GM19438 (cell line): Measurements from ENCODE around the gene ESR2.

ENCODE experiments used
- ATAC-seq: cut with Tn5 transposase; IDR thresholded peaks from one replicate; pipeline ENCODE4 v1.9.1; 2021; ENCODE audit warnings: low read depth; ENCODE audit not compliant: unreplicated experiment

ESR2 gene

DNA sequence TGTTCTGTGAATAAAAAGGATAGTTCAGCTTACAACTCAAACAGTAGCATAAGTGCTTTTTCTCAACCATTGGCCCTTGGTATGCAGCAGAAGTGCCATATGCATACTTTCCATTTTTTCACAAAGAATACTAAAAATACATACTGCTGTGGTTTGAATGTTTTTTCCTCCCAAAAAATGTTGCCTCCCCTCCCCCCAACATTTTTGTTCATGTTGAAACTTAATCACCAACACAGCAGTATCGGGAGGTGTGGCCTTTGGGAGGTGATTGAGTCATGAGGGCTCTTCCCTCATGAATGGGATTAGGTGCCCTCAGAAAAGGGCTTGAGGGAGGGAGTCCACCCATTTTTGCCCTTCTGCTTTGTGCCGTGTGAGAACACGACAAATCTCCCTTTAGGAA, 198.6 kb downstream of the ESR2 start:
- ATAC-seq, result no peak

- no peak for ATAC-seq
These were observed 201.2 kb downstream of the ESR2 start for GRCh38 chr14:64092940-64093339.

DNA sequence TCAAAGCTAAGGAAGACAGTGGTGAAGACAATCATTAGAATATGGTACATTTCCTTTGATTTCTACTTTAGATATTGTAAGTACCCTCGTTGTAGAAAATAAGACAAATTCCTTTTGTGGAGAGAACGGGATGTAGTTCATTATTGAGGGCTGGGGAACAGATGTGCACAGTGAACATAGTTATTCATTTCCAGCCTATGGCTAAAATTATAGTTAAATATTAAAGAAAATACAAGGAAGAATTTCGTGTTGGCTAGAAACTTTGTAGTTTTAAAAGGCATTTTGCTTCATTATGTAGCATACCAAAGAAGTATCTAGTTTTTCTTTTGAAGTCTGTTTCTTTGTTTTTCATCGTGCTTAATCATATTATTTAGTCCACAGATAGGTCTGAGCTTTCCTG, 201.8 kb downstream of the ESR2 start:
- no peak for ATAC-seq

- ATAC-seq, result no peak
These were observed 203.0 kb downstream of the ESR2 start for GRCh38 chr14:64091217-64091616.

GRCh38 chr14:64089920-64090319, 204.3 kb downstream of the ESR2 start:
- ATAC-seq, result no peak

DNA sequence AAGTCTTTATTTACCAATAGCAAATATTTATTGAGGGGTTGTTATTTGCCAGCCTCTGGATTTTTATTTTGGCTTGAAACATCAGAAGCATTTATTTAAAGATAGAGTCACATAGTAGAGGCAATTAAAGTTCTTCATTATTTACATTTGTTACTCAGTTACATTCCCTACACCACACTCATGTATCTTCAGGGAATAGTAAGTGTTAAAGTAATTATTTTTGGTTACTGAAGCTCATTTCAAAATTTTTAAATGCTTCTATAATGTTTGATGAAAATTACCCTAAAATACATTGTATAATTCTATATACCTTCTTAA, 205.6 kb downstream of the ESR2 start:
- ATAC-seq, result no peak

DNA sequence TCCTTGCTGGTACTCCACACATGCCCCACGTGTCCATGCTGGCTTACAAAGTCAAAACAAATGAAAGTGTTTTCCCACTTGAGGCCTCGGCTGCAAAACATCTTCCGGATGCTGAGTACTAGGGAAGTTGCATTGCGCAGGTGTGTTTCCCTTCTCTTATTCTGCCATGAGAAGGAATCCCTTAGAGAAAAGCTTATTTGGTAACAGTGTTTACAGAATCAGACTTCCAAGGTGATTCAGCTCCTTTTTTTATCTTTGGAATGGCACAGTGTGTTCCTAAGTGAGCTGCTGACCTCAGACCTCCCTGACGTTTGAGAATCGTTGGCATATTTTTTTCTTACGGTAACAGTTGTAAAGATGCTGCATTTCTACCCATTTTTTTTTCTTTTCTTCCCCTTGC, 211.3 kb downstream of the ESR2 start:
- ATAC-seq, result no peak

- no peak for ATAC-seq
These were observed 212.9 kb downstream of the ESR2 start for GRCh38 chr14:64081174-64081746.

GRCh38 chr14:64080452-64080851, 213.7 kb downstream of the ESR2 start:
- no peak for ATAC-seq

DNA sequence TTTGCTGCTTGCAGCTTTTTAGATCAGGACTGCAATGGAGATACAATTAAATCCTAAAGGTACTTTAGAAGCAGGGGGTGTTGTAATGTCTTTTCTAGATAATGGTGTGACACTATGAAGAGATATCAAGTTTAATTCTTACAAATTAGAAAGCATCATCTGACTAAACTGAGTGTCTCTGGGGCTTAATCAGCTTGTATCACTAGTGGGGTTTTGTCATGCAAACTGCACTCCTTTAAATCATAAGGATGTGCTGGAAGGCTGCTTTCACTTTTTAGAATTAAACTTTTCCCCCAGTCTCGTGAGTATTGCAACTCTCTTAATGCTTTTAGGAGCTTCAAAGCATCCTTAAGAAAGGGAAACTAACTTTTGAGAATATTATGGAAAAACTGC, 218.6 kb downstream of the ESR2 start:
- ATAC-seq, result no peak

GRCh38 chr14:64074961-64075612, 219.1 kb downstream of the ESR2 start:
- ATAC-seq, result no peak

- no peak for ATAC-seq
These were observed 224.4 kb downstream of the ESR2 start for GRCh38 chr14:64069634-64070359.

GRCh38 chr14:64064447-64064846, 229.7 kb downstream of the ESR2 start:
- ATAC-seq, result no peak

GRCh38 chr14:64062381-64063115, 231.6 kb downstream of the ESR2 start:
- no peak for ATAC-seq

DNA sequence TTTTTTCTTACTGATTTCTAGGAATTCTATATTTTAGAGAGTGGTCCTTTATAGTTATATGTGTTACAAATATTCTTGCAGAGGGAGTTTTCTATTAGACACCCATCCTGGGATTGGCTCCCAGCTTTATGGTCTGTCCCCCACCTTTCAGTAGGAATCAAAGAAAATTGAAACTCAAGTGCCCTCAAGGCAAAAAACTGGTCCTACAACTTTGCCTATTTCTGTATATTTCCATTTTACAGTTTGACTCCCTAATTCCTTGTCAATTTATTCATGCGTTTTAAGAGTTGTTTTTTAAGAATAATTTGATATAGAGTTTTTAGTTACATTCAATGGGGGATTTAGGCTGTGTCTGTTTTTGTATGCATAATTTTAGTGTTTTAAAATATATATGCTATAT, 232.5 kb downstream of the ESR2 start:
- no peak for ATAC-seq

DNA sequence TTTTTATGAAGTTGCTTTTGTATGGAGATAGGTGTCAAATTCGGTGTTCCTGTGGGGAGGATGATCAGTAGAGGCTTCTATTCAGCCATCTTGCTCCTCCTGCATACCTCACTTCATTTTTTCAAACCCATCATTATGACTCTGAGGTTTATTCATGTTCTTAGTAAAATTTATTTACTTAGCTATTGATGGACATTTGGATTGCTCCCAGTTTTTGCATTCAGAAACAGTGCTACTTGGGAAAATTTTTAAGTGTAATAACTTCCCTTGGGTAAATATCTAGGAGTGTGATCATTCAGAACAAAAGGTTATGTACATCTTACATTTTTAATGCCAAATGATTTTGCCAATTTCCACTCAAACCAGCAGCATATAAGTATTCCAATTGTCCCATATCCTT, 233.1 kb downstream of the ESR2 start:
- ATAC-seq, result no peak

DNA sequence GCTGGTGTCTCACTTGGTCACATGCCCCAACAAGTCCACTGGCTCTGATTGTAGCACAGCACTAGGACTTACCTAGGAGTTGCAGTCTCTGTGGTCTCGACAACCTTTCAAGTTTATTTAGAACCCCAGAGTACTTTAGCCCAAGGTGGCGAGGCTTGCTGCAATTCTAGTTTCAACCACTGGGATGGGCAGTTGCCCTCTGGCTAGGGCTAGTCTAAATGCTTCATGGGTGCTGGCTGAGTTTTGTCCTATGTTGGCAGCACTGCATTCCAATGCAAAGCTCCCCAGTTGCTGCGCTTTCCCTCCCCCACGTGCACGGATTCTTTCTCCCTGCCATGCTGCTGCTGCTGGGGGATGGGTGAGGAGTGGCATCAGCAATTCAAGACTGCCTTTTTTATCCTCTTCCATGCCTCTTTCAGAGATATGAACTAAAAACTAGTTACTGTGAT, 233.5 kb downstream of the ESR2 start:
- ATAC-seq, result no peak

GRCh38 chr14:64060199-64060545, 234.0 kb downstream of the ESR2 start:
- no peak for ATAC-seq

- no peak for ATAC-seq
These were observed 234.5 kb downstream of the ESR2 start for GRCh38 chr14:64059454-64060198.

DNA sequence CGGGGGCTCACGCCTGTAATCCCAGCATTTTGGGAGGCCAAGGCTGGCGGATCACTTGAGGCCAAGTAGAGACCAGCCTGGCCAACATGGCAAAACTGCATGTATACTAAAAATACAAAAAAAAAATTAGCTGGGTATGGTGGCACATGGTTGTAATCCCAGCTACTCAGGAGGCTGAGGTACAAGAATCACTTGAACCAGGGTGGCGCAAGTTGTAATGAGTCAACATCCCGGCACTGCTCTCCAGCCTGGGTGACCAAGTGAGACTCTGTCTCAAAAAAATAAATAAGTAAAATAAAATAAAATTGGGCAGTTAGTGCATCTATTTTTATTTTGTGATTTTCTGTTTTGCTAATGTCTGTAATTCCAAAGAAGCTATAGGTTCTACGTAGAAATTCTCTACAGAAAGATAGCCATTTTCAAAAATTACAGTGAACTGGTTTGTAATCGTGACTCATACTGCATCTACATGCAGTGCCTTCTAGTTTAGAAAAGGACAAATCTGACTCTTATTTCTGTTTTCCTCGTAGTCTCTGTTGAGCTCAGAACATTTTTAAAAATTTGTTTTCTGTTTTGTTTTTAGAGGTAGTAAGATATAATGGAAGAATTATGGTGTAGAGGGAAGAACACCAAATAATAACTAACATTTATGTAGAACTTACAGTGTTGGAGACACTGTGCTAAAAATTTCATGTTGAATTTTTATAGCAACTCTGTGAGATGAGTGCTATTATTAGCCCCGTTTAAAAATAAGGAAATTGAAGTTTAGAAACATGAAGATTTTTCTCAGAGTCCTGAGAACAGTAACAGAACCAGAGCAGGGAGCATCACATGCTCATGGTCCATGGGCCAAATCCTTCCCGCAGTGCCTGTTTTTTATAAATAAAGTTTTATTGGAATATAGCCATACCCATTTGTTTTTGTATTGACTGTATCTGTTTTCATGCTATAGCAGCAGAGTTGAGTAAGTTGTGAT, 240.2 kb downstream of the ESR2 start:
- ATAC-seq, result no peak
